Endometrial microvascular endothelial cells (primary cell): ENCODE measurements around the gene AADAC. TPM values are rescaled to one million over a fixed set of nuclear protein-coding genes. Genes with fewer than 3 reads are reported as not detected.

Source experiments
- total RNA-seq: library from RNA; depleted of rRNA; stranded (reverse); fragments of >200 nt; gene quantifications from one replicate; pipeline ENCODE4 v1.2.3, GENCODE V29; 2015; ENCODE audit errors: inconsistent ontology term

AADAC gene
- total RNA-seq, 1 donor from 2014 or later: 0.28 TPM

Other genes with a start within 250 kb of the AADAC start
- gene AADACL2, start 80.2 kb upstream of the AADAC start, total RNA-seq: not detected
- 0.09 TPM for gene SUCNR1, start 59.5 kb downstream of the AADAC start, total RNA-seq